Endothelial cell of umbilical vein (primary cell): ENCODE results near the gene WBP1L. TPM values are rescaled to one million over a fixed set of nuclear protein-coding genes. Genes with fewer than 3 reads are reported as not detected.

Source experiments
- BruUV-seq: library from RNA; stranded (reverse); fragments of 400-500 nt; replicated peaks from 2 replicates; lab custom pipeline; 2021; lab: Mats Ljungman, UMichigan
- CTCF ChIA-PET: fragments of 300-600, 350-600 bp; sonication (Branson Sonifier 250); formaldehyde crosslinking; loops from one replicate; lab custom pipeline; 2021; ENCODE audit warnings: antibody characterized with exemption, inconsistent platforms; lab: Charles Lee
- POLR2A ChIA-PET: fragments of 300-600, 350-600 bp; sonication (Branson Sonifier 250); formaldehyde crosslinking; loops from one replicate; lab custom pipeline; 2021; ENCODE audit warnings: antibody characterized with exemption, inconsistent platforms; lab: Charles Lee
- DNase-seq: peaks from one replicate; pipeline ENCODE4 v3.0.0-alpha.2; 2011; ENCODE audit warnings: low read depth, low spot score
- FAIRE-seq: peaks from 2 replicates; lab custom pipeline; 2011; peaks lifted over from hg19 to GRCh38; lab: Jason Lieb, UNC
- H2AFZ ChIP-seq: 2 replicates; pipeline ENCODE4 v1.6.0; 2012; ENCODE audit warnings: low read depth, low read length, control low read depth, inconsistent platforms
- H3K27ac ChIP-seq: 2 replicates; pipeline ENCODE4 v1.5.1; 2011; ENCODE audit warnings: low read depth, mild to moderate bottlenecking, control low read depth, low read length, moderate library complexity; ENCODE audit not compliant: insufficient read depth
- H3K27me3 ChIP-seq, 2 experiments: 2 replicates each; pipeline versions ENCODE4 v1.6.0 to v1.6.1; 2011; ENCODE audit warnings: low read length in 2 of 2, mixed read lengths in 1 of 2; ENCODE audit not compliant: control insufficient read depth in 2 of 2, insufficient read depth in 2 of 2
- H3K36me3 ChIP-seq, 2 experiments: 2 replicates in 1 of 2; 3 replicates in 1 of 2; pipeline ENCODE4 v1.5.1; 2011; ENCODE audit warnings: low read length in 2 of 2, mild to moderate bottlenecking in 1 of 2, moderate library complexity in 1 of 2; ENCODE audit not compliant: control insufficient read depth in 2 of 2, insufficient read depth in 2 of 2; ENCODE audit errors: extremely low read depth in 1 of 2
- H3K4me1 ChIP-seq: 3 replicates; pipeline ENCODE4 v1.5.1; 2011; ENCODE audit warnings: mild to moderate bottlenecking, low read length; ENCODE audit not compliant: control insufficient read depth, insufficient read depth; ENCODE audit errors: extremely low read depth
- H3K4me2 ChIP-seq: 2 replicates; pipeline ENCODE4 v1.6.1; 2011; ENCODE audit warnings: low read length, control low read depth, mixed read lengths; ENCODE audit not compliant: insufficient read depth
- H3K4me3 ChIP-seq, 3 experiments: fragments of 200-600 bp in 1 of 3; sonication (generic), shearing (Covaris generic) in 1 of 3; replicated peaks in 1 of 3; 2 replicates each; pipeline ENCODE4 v1.5.1; 2011 to 2016; ENCODE audit warnings: control low read depth in 3 of 3, low read length in 3 of 3, mild to moderate bottlenecking in 2 of 3, inconsistent platforms in 1 of 3, low read depth in 1 of 3, moderate library complexity in 1 of 3; ENCODE audit not compliant: insufficient read depth in 1 of 3
- H3K79me2 ChIP-seq: 2 replicates; pipeline ENCODE4 v1.6.0; 2012; ENCODE audit warnings: low read length, inconsistent platforms; ENCODE audit not compliant: control insufficient read depth, insufficient read depth
- H3K9ac ChIP-seq: replicated peaks from 2 replicates; pipeline ENCODE3; 2011; ENCODE audit warnings: low read length, control low read depth; ENCODE audit not compliant: insufficient read depth; ENCODE audit errors: extremely low read depth
- H3K9me1 ChIP-seq: replicated peaks from 3 replicates; pipeline ENCODE4 v1.6.0; 2011; ENCODE audit warnings: mild to moderate bottlenecking, low read length; ENCODE audit not compliant: control insufficient read depth, insufficient read depth; ENCODE audit errors: extremely low read depth
- H3K9me3 ChIP-seq: replicated peaks from 2 replicates; pipeline ENCODE4 v1.5.1; 2012; ENCODE audit warnings: low read length, inconsistent platforms; ENCODE audit not compliant: control insufficient read depth, insufficient read depth
- H4K20me1 ChIP-seq: replicated peaks from 2 replicates; pipeline ENCODE3; 2011; ENCODE audit warnings: mild to moderate bottlenecking, low read length; ENCODE audit not compliant: control insufficient read depth, insufficient read depth; ENCODE audit errors: extremely low read depth
- EZH2 ChIP-seq: IDR thresholded peaks from 2 replicates; pipeline ENCODE4 v1.6.1; 2012; ENCODE audit warnings: borderline replicate concordance, low read depth, mild to moderate bottlenecking, moderate library complexity, low read length, inconsistent platforms; ENCODE audit not compliant: severe bottlenecking
- GATA2 ChIP-seq: IDR thresholded peaks from 2 replicates; pipeline ENCODE4 v1.7.0; 2011; ENCODE audit warnings: low read depth, mild to moderate bottlenecking, moderate library complexity, mixed read lengths, low read length; ENCODE audit not compliant: insufficient read length, insufficient read depth
- MYC ChIP-seq: IDR thresholded peaks from one replicate; pipeline ENCODE4 v1.6.1; 2011; ENCODE audit warnings: mild to moderate bottlenecking, low read depth, low read length
- POLR2A ChIP-seq: IDR thresholded peaks from 2 replicates; pipeline ENCODE4 v1.6.1; 2012; ENCODE audit warnings: low read depth, mild to moderate bottlenecking, control low read depth, low read length
- POLR2AphosphoS5 ChIP-seq: IDR thresholded peaks from 2 replicates; pipeline ENCODE4 v1.6.1; 2012; ENCODE audit warnings: low read depth, mild to moderate bottlenecking, control low read depth, low read length, moderate library complexity; ENCODE audit not compliant: insufficient read depth
- dilution Hi-C: fragments of 300-500 bp; cut with MboI; formaldehyde crosslinking; loops from one replicate; pipeline ENCODE4 v1.15.0; 2019; ENCODE audit warnings: low sequenced_read_pairs; ENCODE audit not compliant: extremely low pct_ligation_motif_present
- intact Hi-C: fragments of 100-400 bp; cut with micrococcal nuclease; formaldehyde crosslinking; loops from one replicate; pipeline ENCODE4 v1.10.0; 2022
- polyA plus RNA-seq, 4 experiments: library from polyadenylated mRNA; depleted of rRNA in 3 of 4; stranded (reverse) in 3 of 4; unstranded in 1 of 4; fragments of >200 nt; gene quantifications; 2 replicates each; pipeline versions ENCODE4 v1.2.1 to v1.2.3, GENCODE V29; 2011 to 2012; ENCODE audit warnings: missing spikeins in 1 of 4
- total RNA-seq: library from RNA; stranded (reverse); gene quantifications from 2 replicates; pipeline ENCODE4 v1.2.3, GENCODE V29; 2021
- TF ChIP-seq, protein P1 (sequence below), 2 donors: IDR thresholded peaks; 1 replicate in 1 of 2; 2 replicates in 1 of 2; pipeline ENCODE4 v1.5.1; 2011; ENCODE audit warnings: low read length in 2 of 2, mild to moderate bottlenecking in 2 of 2, moderate library complexity in 2 of 2, control low read depth in 1 of 2, inconsistent platforms in 1 of 2, low read depth in 1 of 2; ENCODE audit not compliant: insufficient read depth in 1 of 2; ENCODE audit errors: extremely low read depth in 1 of 2
- TF ChIP-seq, protein P2 (sequence below): IDR thresholded peaks from 2 replicates; pipeline ENCODE4 v1.6.1; 2011; ENCODE audit not compliant: insufficient read depth, insufficient read length

The WBP1L gene
- total and polyA plus RNA-seq, 2 donors (not counting 3 experiments of a cell fraction or from before 2014, with no cell fraction given), result 46.0 to 70.3 TPM

DNA sequence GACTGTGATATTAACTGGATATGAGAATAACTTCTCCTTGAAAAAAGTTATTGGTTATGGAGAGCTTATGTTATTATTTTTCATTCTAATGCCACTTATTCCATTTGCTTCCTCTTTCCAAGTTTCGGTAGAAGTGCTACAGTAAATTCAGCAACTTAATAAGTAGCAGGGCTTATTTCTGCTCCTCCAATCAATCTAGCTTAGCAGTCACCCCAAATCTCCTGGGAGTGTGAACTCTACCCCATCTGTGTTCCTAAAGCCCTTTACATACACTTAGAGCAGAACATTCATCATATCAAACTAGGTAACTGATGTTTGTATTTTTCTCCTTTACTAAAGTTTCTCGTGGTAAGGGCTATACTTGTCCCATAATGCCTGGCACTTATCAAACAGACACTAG lies 38.2 kb upstream of the WBP1L start:
- Histone ChIP-seq H3K36me3 (no peaks in the 10 kb centered on the region), H3K4me1 (peaks cover 3% of the 10 kb centered on the region), H3K9me1 (no peaks in the 10 kb centered on the region), H3K27me3 (no peaks in the 10 kb centered on the region), H2AFZ (no peak overlapping the region), H3K79me2 (no peaks in the 10 kb centered on the region), H3K27ac (no peak overlapping the region), H3K4me2 (no peak overlapping the region), H3K9ac (no peak overlapping the region), H4K20me1 (no peaks in the 10 kb centered on the region), H3K4me3 (no peak overlapping the region), H3K9me3 (no peaks in the 10 kb centered on the region)
- ChIA-PET CTCF (no interaction called here), POLR2A (no interaction called here)
- intact Hi-C loops, result no loop called here
- BruUV-seq, result no TSS peak
- dilution Hi-C loops, result no loop called here
- no peak for FAIRE-seq
- no peak for DNase-seq
- TF ChIP-seq, protein P1, sequence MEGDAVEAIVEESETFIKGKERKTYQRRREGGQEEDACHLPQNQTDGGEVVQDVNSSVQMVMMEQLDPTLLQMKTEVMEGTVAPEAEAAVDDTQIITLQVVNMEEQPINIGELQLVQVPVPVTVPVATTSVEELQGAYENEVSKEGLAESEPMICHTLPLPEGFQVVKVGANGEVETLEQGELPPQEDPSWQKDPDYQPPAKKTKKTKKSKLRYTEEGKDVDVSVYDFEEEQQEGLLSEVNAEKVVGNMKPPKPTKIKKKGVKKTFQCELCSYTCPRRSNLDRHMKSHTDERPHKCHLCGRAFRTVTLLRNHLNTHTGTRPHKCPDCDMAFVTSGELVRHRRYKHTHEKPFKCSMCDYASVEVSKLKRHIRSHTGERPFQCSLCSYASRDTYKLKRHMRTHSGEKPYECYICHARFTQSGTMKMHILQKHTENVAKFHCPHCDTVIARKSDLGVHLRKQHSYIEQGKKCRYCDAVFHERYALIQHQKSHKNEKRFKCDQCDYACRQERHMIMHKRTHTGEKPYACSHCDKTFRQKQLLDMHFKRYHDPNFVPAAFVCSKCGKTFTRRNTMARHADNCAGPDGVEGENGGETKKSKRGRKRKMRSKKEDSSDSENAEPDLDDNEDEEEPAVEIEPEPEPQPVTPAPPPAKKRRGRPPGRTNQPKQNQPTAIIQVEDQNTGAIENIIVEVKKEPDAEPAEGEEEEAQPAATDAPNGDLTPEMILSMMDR (IDR thresholded peaks at IDR 0.05; ENCODE audit: extremely low read depth in 1 of 2, insufficient read depth in 1 of 2, low read depth in 1 of 2, low read length in 2 of 2), result no peak
- no peak for TF ChIP-seq GATA2
- TF ChIP-seq, protein P2, sequence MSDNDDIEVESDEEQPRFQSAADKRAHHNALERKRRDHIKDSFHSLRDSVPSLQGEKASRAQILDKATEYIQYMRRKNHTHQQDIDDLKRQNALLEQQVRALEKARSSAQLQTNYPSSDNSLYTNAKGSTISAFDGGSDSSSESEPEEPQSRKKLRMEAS, result no peak
- TF ChIP-seq EZH2, result no peak
- TF ChIP-seq POLR2A, result no peak
- TF ChIP-seq MYC, result no peak
- no peak for TF ChIP-seq POLR2AphosphoS5
